ENCODE results near the gene ALS2CL. TPM values are rescaled to one million over a fixed set of nuclear protein-coding genes. Genes with fewer than 3 reads are reported as not detected.

Gene ALS2CL
- total RNA-seq, 1 experiment from 2014 or later, result 4.9 TPM

GRCh38 chr3:46663591-46664135 lies 29.8 kb downstream of the ALS2CL start:
- H4K20me1 ChIP-seq (ENCODE audit: control insufficient read depth, insufficient read depth, insufficient read length), result no peaks in the 10 kb centered on the region
- no peak overlapping the region for H3K4me2 ChIP-seq (ENCODE audit: insufficient read depth, insufficient read length, low read length)
- H3K56ac ChIP-seq (ENCODE audit: insufficient read length, low read depth, low read length), result no peak overlapping the region
- H3K14ac ChIP-seq (ENCODE audit: insufficient read depth, low read length), result no peak overlapping the region
- no peaks in the 10 kb centered on the region for H3K23me2 ChIP-seq (ENCODE audit: insufficient read length, low read depth, low read length, poor library complexity, severe bottlenecking)
- no CpG with 5 or more reads among the region's 8 CpGs for WGBS (ENCODE audit: extremely low coverage, insufficient read length, low lambda C conversion rate)
- no peak overlapping the region for H3K4ac ChIP-seq (ENCODE audit: low read depth, low read length)
- no peaks in the 10 kb centered on the region for H3K9me3 ChIP-seq (ENCODE audit: control insufficient read depth, low read depth, low read length)
- H3K79me2 ChIP-seq (ENCODE audit: insufficient read depth, low read length), result no peaks in the 10 kb centered on the region
- peak; percentile 53 for DNase-seq
- H3K18ac ChIP-seq (ENCODE audit: insufficient read length, low read depth, low read length), result no peak overlapping the region
- peak; percentile 68 for TF ChIP-seq CTCF (conservative IDR thresholded peaks at IDR 0.05)
- H3K79me1 ChIP-seq (ENCODE audit: insufficient read depth, low read depth, low read length, poor library complexity, severe bottlenecking), result no peaks in the 10 kb centered on the region
- H3K4me1 ChIP-seq (ENCODE audit: insufficient read depth, low read length), result peaks cover 11% of the 10 kb centered on the region; the same call in 1 of the 2 replicates
- H2BK5ac ChIP-seq (ENCODE audit: insufficient read length, low read length), result no peak overlapping the region
- Mint-ChIP-seq H3K36me3 (ENCODE audit: insufficient read depth in 1 of 3, low read depth in 3 of 3) (no peaks in the 10 kb centered on the region), H3K4me1 (peaks cover 54 to 55% of the 10 kb centered on the region in 2 experiments), H3K9me3 (no peaks in the 10 kb centered on the region), H3K27ac (no peak overlapping the region), H3K4me3 (no peak overlapping the region), H3K27me3 (ENCODE audit: low read depth) (peaks cover 6% of the 10 kb centered on the region)
- H2BK15ac ChIP-seq (ENCODE audit: low read depth, low read length), result no peak overlapping the region
- no peak overlapping the region for H4K5ac ChIP-seq (ENCODE audit: insufficient read length, low read depth, low read length)
- H3K9ac ChIP-seq (ENCODE audit: extremely low read depth, insufficient read length, low read length), result no peak overlapping the region
- no peak overlapping the region for H2BK20ac ChIP-seq (ENCODE audit: low read depth, low read length, poor library complexity, severe bottlenecking)
- no peak overlapping the region for H2BK12ac ChIP-seq (ENCODE audit: insufficient read length, low read depth, low read length)
- no peaks in the 10 kb centered on the region for H3K27me3 ChIP-seq (ENCODE audit: insufficient read depth, low read length)
- no peak overlapping the region for H3T11ph ChIP-seq (ENCODE audit: low read length)
- no peak overlapping the region for H3K27ac ChIP-seq (ENCODE audit: insufficient read length, low read depth, low read length)
- H2AK5ac ChIP-seq (ENCODE audit: insufficient read length, low read length), result no peak overlapping the region
- H4K8ac ChIP-seq (replicated peaks; ENCODE audit: insufficient read length, low read depth, low read length), result no peak overlapping the region
- H2AFZ ChIP-seq (ENCODE audit: low read length), result no peak overlapping the region
- no peak overlapping the region for H3K23ac ChIP-seq (ENCODE audit: insufficient read length, low read depth, low read length)
- no peak overlapping the region for H2BK120ac ChIP-seq (ENCODE audit: low read depth, low read length, poor library complexity, severe bottlenecking)
- no peak overlapping the region for H4K91ac ChIP-seq (ENCODE audit: insufficient read length, low read depth, low read length)
